HEK293 (cell line): ENCODE data around the gene EPM2AIP1.

Source experiments
- CTCF ChIA-PET: fragments of 350-600 bp; formaldehyde crosslinking; extraction: SDS; loops from one replicate; lab custom pipeline; 2021; ENCODE audit warnings: antibody characterized with exemption; lab: Yijun Ruan, JAX
- POLR2A ChIA-PET: fragments of 300-600 bp; formaldehyde crosslinking; extraction: SDS; loops from one replicate; lab custom pipeline; 2020; ENCODE audit warnings: antibody characterized with exemption, inconsistent platforms; lab: Yijun Ruan, JAX
- H3K27ac ChIP-seq: fragments of 200-500 bp; sonication (Bioruptor generic); 2 replicates; pipeline ENCODE4 v1.5.1; 2014; ENCODE audit warnings: low read depth, low read length, control low read depth, inconsistent platforms; ENCODE audit errors: extremely low read depth
- H3K36me3 ChIP-seq, 2 experiments: fragments of 200-500 bp in 1 of 2; sonication (Bioruptor generic) in 1 of 2; 1 replicate in 1 of 2; 2 replicates in 1 of 2; pipeline ENCODE4 v1.5.1; 2014 to 2017; ENCODE audit warnings: inconsistent platforms in 2 of 2, low read length in 2 of 2; ENCODE audit not compliant: control insufficient read depth in 2 of 2, insufficient read depth in 1 of 2
- H3K4me1 ChIP-seq: fragments of 200-500 bp; sonication (Bioruptor generic); 2 replicates; pipeline ENCODE4 v1.5.1; 2014; ENCODE audit warnings: mild to moderate bottlenecking, low read length, inconsistent platforms; ENCODE audit not compliant: control insufficient read depth, insufficient read depth
- H3K4me3 ChIP-seq: 2 replicates; pipeline ENCODE4 v1.5.1; 2011; ENCODE audit warnings: low read depth, mild to moderate bottlenecking, control low read depth, low read length, moderate library complexity
- H3K9me3 ChIP-seq: fragments of 200-500 bp; sonication (Bioruptor generic); 2 replicates; pipeline ENCODE4 v1.5.1; 2014; ENCODE audit warnings: low read depth, low read length, inconsistent platforms; ENCODE audit not compliant: control insufficient read depth, insufficient read depth
- PRDM10 ChIP-seq: fragments of 450-650 bp; formaldehyde crosslinking; IDR thresholded peaks from 2 replicates; pipeline ENCODE4 v1.5.1; 2016; ENCODE audit warnings: missing biosample characterization, missing genetic modification characterization
- PRDM6 ChIP-seq: fragments of 450-650 bp; formaldehyde crosslinking; IDR thresholded peaks from 2 replicates; pipeline ENCODE4 v1.5.1; 2017; ENCODE audit warnings: missing biosample characterization, missing genetic modification characterization
- ZBTB11 ChIP-seq: fragments of 450-650 bp; formaldehyde crosslinking; conservative IDR thresholded peaks from 2 replicates; pipeline ENCODE4 v1.5.1; 2016; ENCODE audit warnings: low read depth, missing biosample characterization, missing genetic modification characterization
- ZNF132 ChIP-seq: fragments of 450-650 bp; formaldehyde crosslinking; IDR thresholded peaks from 2 replicates; pipeline ENCODE4 v1.5.1; 2017; ENCODE audit warnings: missing biosample characterization, missing genetic modification characterization, borderline replicate concordance
- ZNF202 ChIP-seq: fragments of 450-650 bp; formaldehyde crosslinking; IDR thresholded peaks from 2 replicates; pipeline ENCODE4 v1.5.1; 2016; ENCODE audit warnings: missing biosample characterization, missing genetic modification characterization, borderline replicate concordance
- ZNF280D ChIP-seq: fragments of 450-650 bp; formaldehyde crosslinking; IDR thresholded peaks from 2 replicates; pipeline ENCODE4 v1.5.1; 2016; ENCODE audit warnings: missing biosample characterization, missing genetic modification characterization
- ZNF449 ChIP-seq: fragments of 450-650 bp; formaldehyde crosslinking; IDR thresholded peaks from 2 replicates; pipeline ENCODE4 v1.5.1; 2017; ENCODE audit warnings: missing biosample characterization, mild to moderate bottlenecking, missing genetic modification characterization, moderate library complexity
- ZNF473 ChIP-seq: fragments of 450-650 bp; formaldehyde crosslinking; IDR thresholded peaks from 2 replicates; pipeline ENCODE4 v1.5.1; 2017; ENCODE audit warnings: missing biosample characterization, missing genetic modification characterization
- ZNF514 ChIP-seq: fragments of 450-650 bp; formaldehyde crosslinking; IDR thresholded peaks from 2 replicates; pipeline ENCODE4 v1.5.1; 2016; ENCODE audit warnings: missing biosample characterization, missing genetic modification characterization
- ZNF530 ChIP-seq: fragments of 450-650 bp; formaldehyde crosslinking; IDR thresholded peaks from 2 replicates; pipeline ENCODE4 v1.5.1; 2016; ENCODE audit warnings: low read depth, missing biosample characterization, missing genetic modification characterization
- ZNF544 ChIP-seq: fragments of 450-650 bp; formaldehyde crosslinking; IDR thresholded peaks from 2 replicates; pipeline ENCODE4 v1.5.0; 2017; ENCODE audit warnings: missing biosample characterization, missing genetic modification characterization
- ZNF692 ChIP-seq: fragments of 450-650 bp; formaldehyde crosslinking; IDR thresholded peaks from 2 replicates; pipeline ENCODE4 v1.5.1; 2016; ENCODE audit warnings: missing biosample characterization, missing genetic modification characterization
- ZNF791 ChIP-seq: fragments of 450-650 bp; formaldehyde crosslinking; IDR thresholded peaks from 2 replicates; pipeline ENCODE4 v1.5.1; 2016; ENCODE audit warnings: missing biosample characterization, missing genetic modification characterization

Gene EPM2AIP1

GRCh38 chr3:36941658-36942057 is 51.3 kb downstream of the EPM2AIP1 start (continued):
- TF ChIP-seq ZNF449 (tag by site-specific recombination) (no peak), ZNF544 (tag by site-specific recombination) (no peak), ZNF473 (tag by site-specific recombination) (no peak), ZNF530 (tag by site-specific recombination) (no peak), ZNF132 (tag by site-specific recombination) (no peak)

- ChIA-PET CTCF (interaction anchor here (1.2 kb wide), 1 partner anchor 18 kb away, joined by 3 read pairs; no protein-coding TSS in a partner anchor), POLR2A (no interaction called here)
- H3K36me3 ChIP-seq: no peaks in the 10 kb centered on the region
- H3K4me1 ChIP-seq: no peaks in the 10 kb centered on the region
- no peak overlapping the region for H3K4me3 ChIP-seq
- no peaks in the 10 kb centered on the region for H3K9me3 ChIP-seq
- no peak overlapping the region for H3K27ac ChIP-seq
- no peak for TF ChIP-seq ZNF514 (tag by site-specific recombination)
- no peak for TF ChIP-seq ZNF280D (tag by site-specific recombination)
- no peak for TF ChIP-seq ZNF202 (tag by site-specific recombination)
- no peak for TF ChIP-seq PRDM10 (tag by site-specific recombination)
- no peak for TF ChIP-seq ZBTB11 (tag by site-specific recombination)
- no peak for TF ChIP-seq PRDM6 (tag by site-specific recombination)
- no peak for TF ChIP-seq ZNF791 (tag by site-specific recombination)
- TF ChIP-seq ZNF692: no peak
These were observed 51.8 kb downstream of the EPM2AIP1 start for GRCh38 chr3:36941162-36941561.
